GM10266 (cell line): Measurements from ENCODE around the gene SLFNL1.

Source experiments
- DNase-seq: peaks from one replicate; pipeline ENCODE4 v3.0.0; 2012; ENCODE audit errors: extremely low spot score
- CTCF ChIP-seq: IDR thresholded peaks from 2 replicates; pipeline ENCODE4 v1.5.1; 2012; ENCODE audit warnings: mild to moderate bottlenecking, low read depth; ENCODE audit not compliant: control insufficient read depth, insufficient read depth; ENCODE audit errors: missing control alignments

Gene SLFNL1

GRCh38 chr1:40987439-40988276, 33.9 kb downstream of the SLFNL1 start:
- DNase-seq, result no peak
- no peak for TF ChIP-seq CTCF

- no peak for DNase-seq
Observed at GRCh38 chr1:40986956-40987355, 34.6 kb downstream of the SLFNL1 start.

GRCh38 chr1:40986328-40986783, 35.2 kb downstream of the SLFNL1 start:
- DNase-seq, result no peak
- TF ChIP-seq CTCF, result no peak

More at GRCh38 chr1:40986956-40987355, 34.6 kb downstream of the SLFNL1 start:
- no peak for TF ChIP-seq CTCF

GRCh38 chr1:40985875-40986274, 35.6 kb downstream of the SLFNL1 start:
- TF ChIP-seq CTCF, result no peak
- no peak for DNase-seq

GRCh38 chr1:40985161-40985560, 36.4 kb downstream of the SLFNL1 start:
- TF ChIP-seq CTCF, result no peak
- DNase-seq, result no peak

GRCh38 chr1:40984531-40984930, 37.0 kb downstream of the SLFNL1 start:
- TF ChIP-seq CTCF, result no peak

GRCh38 chr1:40984066-40984465, 37.5 kb downstream of the SLFNL1 start:
- no peak for DNase-seq
- no peak for TF ChIP-seq CTCF

More at GRCh38 chr1:40984531-40984930, 37.0 kb downstream of the SLFNL1 start:
- no peak for DNase-seq
